ENCODE data around the gene ADH1A.
"Not testable (repeated sequence)": the region's sequence is repeated elsewhere in the genome, so short reads cannot be mapped to it uniquely, and the experiment has no call there.

ADH1A gene

DNA sequence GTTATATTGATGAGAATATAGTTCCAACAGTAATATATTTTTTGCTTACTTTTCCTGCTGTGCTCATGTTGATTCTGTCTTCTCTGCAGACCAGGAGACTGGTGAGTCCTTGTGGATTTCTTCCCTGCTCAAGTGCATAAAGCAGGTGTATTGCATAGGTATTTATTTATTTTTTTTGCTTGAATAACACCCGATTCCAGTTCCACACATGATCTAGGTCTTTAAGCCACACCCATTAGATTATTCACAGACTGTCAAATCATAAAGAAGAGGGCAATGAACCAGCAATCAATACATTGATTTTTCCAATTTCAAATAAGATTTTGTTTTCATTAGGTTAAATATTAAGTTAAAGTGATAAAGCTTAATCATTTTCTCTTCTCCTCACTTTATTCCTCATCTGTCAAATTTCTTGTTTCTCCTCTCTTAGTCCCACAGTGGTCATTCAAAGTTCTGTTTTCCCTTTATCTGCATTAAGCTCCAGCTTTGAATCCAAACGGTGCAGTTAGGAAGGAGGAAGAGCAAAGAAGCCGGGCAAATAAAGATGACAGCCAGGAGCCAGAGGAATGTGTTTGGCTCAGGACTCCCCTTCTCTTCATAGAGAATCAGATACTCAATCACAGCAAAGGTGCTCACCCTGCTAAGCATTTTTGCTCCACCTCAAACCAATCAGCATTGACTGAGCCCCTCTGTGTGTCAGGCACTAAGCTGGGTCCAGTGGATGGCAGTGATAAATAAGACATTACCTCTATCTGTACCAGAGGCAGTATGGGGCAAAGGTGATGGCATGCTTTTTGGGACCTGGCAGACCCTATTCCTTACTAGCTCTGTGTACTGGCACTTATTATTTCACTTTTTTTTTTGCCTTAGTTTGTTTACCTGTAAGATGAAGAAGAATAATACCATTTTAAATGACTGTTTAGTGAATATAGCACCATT, at the start of gene ADH1A:
ADH1A (minus strand) TSS at position 138 of the 939 bp plus-strand sequence; CDS start at position 67, 71 bp downstream.
- DNase-seq (ENCODE audit: low read depth): no peak

DNA sequence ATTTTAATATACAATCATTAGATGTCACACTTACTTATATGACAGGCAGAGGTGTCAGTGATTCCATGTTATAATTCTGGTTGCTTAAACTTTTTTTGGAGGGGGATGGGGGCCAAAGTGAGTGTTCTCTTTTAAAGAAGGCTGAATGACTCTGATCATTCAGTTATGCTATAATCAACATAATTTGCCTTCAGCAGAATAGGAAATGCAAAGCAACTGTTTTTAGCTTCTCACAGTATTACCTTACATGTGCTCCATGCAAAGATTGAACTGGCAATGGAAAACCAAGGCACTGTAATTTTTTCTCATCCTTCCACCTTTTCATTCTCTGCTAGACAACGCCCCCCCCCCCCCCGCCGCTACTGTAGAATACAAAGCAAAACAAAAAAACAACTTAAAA, 48.4 kb upstream of the ADH1A start:
- DNase-seq (ENCODE audit: low read depth): no peak

DNA sequence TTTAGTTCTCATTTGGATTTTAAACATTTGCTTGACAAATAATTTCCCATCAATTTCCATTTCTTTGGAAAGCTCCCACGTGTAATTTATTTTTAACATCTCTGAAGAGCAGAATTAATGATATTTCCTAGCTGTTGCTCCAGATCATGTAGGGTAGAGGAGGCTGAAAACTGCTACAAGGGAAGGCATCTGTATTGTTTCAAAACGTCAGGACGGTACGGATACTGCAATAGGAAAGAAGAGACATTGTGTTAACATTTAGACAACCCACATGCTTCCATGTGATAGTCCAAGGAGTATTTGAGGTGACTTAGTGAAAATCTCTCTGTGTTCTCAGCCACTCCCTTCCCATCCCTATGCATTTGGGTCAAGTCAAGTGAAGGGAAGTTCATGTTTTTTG, 45.8 kb upstream of the ADH1A start:
- DNase-seq (ENCODE audit: low read depth): no peak

DNA sequence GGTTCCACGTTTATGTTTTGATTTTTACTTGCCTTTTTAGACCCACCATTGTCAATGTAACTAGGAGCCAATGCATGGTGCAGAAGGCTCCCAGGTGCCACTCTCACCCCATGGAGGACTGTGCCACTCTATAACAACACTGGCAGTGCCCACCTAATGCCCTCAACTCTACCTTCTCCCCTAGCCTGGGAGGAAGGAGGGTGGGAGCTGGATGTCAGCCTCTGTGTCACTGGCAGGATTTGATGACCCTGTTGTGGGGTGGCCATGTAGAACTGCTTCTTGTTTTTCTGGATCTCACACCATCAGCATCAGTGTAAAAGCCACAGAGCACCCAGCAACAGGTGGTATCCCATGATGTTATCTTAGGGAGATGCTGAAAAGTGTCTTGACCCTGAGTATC, 44.1 kb upstream of the ADH1A start:
- no peak for DNase-seq (ENCODE audit: low read depth)

DNA sequence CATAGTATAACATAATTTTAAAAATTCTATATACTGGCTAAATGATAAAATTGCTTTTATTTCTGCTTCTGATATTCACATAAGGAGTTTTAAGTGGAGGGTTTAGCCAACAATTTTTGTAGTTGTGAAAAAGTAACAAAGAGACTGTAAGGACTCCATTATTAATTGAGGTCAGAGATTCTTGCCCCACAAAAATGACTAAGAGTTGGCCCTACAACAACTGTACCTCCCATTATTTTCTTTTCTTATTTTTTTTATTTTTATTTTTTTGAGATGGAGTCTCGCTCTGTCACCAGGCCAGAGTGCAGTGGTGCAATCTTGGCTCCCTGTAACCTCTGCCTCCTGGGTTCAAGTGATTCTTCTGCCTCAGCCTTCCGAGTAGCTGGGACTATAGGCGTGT, 39.9 kb upstream of the ADH1A start:
- no peak for DNase-seq (ENCODE audit: low read depth)

DNA sequence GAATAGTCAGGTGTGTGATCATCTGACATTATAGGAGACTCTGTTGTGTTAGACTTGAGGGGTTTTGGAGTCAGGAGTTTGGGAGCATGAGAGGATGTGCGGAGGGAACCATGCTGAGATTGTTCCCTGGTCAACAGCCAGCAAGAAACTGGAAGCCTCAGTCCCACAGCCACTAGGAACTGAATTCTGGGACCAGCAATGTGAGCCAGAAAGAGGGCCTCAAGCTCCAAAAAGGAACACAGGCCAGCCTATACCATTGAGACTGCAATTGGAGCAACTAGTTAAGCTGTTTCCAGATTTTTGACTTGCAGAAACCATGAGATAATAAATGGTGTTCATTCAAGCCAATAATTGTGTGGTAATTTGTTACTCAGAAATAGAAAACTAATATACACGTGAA, 39.1 kb upstream of the ADH1A start:
- no peak for DNase-seq (ENCODE audit: low read depth)

DNA sequence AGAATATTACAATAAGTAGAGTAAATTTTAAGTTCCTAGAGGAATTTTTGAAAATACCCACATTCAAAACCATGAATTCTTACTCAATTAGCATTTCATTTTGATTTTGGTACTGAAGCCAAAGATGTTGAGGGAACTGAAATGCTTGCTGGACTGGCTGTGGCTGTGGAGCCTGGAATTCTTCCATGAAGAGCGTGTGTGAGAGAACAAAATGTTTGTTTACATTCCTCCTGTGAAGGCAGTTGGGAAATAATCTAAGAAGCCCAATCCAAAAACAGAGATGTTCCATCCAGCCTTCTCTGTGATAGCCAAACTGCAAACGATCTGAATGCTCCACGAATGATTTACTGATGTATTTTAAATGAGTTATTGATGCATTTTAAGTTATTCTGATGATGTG, 34.2 kb upstream of the ADH1A start:
- DNase-seq (ENCODE audit: low read depth): peak; percentile 10

DNA sequence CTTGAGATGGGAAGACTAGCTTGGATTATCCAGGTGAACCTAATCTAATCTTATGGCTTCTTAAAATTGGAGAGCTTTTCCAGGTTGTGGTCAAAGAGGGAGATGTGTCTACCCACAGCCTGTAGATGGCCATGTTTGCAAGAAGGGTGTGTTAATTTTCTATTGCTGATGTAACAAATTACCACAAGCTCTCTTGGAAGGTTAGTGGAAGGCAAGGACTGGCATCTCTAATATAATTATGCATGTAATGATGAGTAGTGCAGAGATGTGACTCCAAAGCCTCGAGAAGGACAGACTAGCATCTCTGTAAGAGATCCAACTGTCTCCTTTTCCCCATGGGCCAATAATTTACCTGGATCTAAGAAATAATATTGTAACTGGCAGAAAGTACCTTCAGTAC, 33.6 kb upstream of the ADH1A start:
- DNase-seq (ENCODE audit: low read depth): no peak

DNA sequence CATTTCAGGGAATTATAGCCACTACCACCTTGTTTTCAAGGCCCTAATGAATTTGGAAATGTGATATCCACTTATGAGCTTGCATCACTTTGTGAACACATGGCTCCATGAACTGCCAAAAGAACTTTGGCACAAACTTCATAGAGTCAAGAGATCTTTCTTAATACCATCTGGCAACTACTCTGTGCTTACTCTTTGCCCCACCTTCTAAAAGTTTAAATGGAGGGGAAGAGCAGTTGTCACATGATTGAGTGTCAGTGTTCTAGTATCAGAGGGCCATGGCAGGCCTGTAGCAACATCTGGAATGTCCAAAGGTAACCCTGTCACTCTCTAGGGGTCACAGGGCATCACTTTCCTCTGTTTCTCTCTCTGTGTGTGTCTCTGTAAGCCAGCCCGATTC, 33.0 kb upstream of the ADH1A start:
- no peak for DNase-seq (ENCODE audit: low read depth)

DNA sequence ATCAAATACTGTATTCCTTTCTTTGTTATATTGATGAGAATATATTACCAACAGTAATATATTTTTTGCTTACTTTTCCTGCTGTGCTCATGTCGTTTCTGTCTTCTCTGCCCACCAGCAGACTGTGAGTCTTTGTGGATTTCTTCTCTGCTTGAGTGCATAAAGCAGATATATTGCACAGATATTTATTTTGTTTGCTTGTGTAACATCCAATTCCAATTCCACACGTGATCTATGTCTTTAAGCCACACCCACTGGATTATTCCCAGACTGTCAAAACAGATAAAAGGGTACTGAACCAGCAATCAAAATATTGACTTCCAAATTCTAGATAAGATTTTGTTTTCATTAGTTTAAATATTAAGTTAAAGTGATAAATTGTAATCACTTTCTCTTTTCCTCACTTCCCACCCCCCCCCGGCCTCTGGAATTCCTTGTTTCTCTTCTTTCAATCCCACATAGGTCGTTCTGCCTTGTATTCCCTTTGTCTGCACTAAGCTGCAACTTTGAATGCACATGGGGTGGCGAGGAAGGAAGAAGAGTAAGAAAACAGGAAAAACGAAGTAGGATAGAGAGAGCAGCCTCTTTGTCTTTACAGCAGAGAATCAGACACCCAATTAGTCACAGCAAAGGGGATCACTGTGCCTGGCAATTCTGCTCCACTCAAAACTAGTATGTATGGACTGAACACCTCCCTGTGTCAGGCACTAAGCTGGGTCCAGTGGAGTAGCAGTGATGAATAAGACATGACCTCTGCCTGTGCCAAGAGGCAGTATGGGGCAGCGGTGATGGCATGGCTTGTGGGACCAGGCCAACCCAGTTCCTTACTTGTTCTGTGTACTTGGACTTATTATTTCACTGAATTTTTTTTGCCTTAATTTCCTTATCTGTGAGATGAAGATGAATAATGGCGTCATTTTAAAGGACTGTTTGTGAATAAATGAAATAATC, 30.7 kb upstream of the ADH1A start, which contains the start of gene ADH1B:
ADH1B (minus strand) TSS at position 161 of the 951 bp plus-strand sequence; CDS start at position 91, 70 bp downstream.
- DNase-seq (ENCODE audit: low read depth): no peak

DNA sequence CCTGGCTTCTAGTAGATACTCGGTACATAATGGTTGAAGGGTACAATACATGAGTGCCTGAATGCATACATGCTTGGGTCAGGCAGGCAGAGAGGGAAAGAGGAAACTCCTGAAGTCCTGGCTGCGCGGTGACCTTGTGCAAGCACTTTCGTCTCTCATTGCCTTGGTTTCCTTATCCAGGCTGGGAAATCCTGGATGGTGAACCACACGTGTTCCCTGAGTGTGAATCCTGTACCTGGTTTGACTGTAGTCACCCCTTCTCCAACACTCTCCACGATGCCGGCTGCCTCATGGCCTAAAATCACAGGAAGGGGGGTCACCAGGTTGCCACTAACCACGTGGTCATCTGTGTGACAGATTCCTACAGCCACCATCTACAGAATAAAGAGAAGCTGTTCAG, 27.0 kb upstream of the ADH1A start:
- DNase-seq (ENCODE audit: low read depth): not testable (repeated sequence)

DNA sequence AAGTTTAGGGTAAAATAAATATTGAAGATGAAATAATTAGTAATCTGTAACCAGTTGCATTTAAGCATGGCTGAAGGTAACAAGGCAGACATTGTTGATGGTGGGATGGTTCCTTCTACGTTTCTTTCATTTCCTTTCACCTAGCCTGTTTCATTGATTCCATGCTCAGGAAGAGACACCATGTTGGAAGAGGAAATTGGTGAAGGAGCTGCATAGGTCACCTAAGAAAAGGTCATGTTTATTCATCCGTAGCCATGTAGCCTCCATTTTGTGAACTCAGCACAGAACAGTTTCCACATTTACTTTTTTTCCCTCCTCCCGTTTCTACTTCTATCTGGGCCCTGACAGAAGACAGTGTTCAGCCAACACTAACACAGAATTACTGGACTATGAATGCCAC, 26.6 kb upstream of the ADH1A start:
- DNase-seq (ENCODE audit: low read depth): no peak

DNA sequence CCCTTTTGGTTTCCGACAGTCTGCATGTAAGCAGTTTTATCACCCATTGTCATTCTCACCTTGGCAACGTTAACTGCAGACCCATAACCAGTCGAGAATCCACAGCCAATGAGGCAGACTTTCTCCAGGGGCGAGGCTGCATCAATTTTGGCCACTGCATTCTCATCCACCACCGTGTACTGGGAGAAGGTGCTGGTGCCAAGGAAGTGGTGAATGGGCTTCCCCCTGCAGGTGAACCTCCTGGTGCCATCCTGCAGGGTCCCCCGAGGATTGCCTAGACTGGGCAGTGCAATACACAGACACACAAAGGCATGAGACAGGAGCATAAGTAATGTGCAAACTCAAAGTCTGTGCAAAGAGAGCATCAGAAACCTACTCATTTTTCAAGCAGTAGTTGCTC, 25.1 kb upstream of the ADH1A start:
- no peak for DNase-seq (ENCODE audit: low read depth)

DNA sequence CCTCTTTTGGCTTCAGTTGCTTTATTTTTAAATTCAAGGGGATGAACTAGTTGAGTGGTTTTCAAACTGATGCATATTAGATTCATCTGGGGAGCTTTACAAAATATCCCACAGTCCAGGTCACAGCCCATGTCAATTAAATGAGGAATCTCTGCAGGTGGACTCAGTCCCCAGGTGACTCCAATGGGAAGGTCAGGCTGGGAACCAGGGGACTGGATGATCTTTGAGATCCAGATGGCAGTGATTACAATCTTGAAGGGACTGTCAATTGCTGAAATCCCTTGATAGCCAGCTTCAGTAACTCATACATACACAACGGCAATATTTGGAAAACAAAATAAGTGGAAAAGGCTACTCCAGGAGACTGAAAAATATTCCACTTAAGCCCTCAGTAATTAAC, 23.4 kb upstream of the ADH1A start:
- DNase-seq (ENCODE audit: low read depth): no peak

DNA sequence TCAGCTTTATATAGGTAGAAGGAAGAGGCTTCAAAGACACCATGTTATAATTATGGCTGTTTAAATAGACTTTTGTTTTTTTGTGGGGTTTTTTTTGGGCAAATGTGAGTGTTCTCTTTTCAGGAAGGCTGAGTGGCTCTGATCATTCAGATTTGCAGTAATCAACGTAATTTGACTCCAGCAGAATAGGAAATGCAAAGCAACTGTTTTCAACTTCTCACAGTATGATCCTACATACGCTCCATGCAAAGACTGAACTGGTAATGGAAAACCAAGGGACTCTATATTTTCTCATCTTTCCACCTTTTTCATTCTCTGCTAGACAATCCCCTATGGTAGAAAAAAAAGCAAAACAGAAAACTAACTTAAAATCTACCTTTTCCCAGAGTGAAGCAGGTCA, 19.6 kb upstream of the ADH1A start:
- no peak for DNase-seq (ENCODE audit: low read depth)

DNA sequence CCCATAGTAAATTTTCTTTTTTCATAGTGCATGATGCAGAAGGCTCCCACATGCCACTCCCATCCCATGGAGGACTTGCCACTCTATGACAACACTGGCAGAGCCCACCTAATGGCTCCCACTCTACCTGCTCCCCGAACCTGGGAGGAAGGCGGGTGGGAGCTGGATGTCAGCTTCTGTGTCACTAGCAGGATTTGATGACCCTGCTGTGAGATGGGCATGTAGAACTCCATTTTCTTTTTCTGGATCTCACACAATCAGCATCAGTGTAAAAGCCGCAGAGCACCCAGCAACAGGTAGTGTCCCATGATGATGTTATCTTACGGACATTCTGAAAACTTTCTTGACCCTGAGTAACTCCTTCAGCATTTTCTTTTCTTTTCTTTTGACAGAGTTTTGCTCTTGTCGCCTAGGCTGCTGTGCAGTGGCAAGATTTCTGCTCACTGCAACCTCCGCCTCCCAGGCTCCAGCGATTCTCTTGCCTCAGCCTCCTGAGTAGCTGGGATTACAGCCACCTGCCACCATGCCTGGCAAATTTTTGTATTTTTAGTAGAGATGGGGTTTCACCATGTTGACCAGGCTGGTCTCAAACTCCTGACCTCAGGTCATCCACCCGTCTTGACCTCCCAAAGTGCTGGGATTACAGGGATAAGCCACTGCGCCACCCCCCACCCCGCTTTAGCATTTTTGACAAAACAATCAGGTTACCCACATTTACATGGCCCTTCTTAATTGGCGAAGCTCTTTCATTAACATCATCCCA, 15.0 kb upstream of the ADH1A start:
- no peak for DNase-seq (ENCODE audit: low read depth)

DNA sequence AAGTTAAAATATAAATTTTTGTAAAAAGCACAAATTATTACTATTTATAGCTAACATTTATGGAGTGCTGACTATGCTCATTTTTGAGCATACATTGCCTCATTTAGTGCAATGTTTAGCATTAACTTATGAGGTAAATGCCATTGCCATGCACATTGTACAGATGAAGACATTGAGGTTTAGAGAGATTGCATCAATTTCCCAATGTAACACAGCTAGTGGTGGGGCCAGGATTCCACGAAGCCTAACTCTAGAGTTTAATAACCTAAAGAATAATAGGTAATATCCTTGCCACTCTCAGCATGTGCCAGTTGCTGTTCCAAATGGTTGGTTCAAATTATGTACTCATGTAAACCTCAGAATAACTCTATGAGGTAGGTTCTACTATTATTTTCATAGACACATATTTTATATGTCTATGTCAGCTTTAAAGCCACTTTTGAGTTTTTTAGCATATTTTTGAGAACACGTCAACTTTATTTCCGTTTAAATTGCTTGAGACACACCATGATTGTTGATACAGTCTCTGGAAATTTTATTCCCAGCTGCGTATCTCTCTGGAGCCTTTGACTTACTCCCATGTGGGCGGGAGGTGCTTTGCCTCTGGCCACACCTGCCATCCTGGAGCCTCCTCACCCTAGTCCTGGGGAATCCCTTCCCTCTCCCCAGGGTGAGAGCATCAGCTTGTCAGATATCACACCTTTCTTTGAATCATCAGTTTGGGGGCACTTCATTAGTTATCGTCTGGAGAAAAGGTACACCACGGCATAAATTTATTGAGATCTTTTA, 10.8 kb upstream of the ADH1A start:
- DNase-seq (ENCODE audit: low read depth): peak; percentile 6

DNA sequence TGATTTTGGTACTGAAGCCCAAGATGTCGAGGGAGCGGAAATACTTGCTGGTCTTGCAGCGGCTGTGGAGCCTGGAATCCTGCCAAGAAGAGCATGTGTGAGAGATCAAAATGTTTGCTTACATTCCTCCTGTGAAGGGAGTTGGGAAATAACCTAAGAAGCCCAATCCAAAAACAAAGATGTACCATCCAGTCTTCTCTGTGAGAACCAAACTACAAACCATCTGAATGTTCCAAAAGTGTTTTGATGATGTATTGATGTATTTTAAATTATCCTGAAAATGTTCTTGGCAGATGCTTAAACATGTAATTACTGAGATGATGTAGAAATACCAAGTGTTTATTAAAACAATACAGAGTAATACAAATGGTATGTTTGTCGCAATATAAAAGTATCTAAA, 10.1 kb upstream of the ADH1A start:
- peak; percentile 85 for DNase-seq (ENCODE audit: low read depth)

DNA sequence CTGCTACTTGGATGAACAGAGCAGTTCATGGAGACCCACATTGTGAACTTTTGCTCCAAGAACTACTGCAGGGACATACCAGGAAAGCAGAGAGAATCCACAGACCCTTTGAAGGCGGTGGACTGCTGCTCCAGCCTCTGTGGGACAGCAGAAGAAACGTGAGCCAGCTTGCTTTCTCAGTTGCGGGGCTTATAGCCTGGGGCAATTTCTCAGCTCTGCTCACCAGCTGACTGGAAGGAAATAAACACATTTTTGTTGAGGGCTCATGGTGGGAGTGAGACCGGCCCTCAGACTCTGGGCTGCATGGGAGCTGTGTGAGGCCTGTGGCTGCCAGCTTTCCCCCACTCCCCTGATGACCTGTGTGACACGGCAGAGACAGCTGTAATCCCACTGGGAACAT, 2.6 kb upstream of the ADH1A start:
- DNase-seq (ENCODE audit: low read depth): no peak

DNA sequence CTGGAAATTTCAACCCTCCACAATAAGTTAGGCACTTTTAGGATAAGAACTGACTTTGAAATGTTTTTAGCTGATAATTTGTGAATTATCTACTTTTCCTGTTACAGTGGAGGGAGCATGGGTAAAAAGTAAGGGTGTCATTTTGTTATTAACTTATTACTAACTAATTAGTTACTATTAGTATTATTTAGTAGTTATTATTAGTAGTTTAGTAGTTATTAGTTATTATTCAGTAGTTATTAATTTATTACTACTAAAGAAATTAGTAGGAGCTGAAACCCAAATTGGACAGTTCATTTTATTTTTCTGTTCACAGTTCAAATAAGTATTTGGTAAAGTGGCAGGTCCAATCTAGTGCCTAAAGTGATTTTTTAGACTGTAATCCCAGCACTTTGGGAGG, 5.4 kb downstream of the ADH1A start:
- no peak for DNase-seq (ENCODE audit: low read depth)

DNA sequence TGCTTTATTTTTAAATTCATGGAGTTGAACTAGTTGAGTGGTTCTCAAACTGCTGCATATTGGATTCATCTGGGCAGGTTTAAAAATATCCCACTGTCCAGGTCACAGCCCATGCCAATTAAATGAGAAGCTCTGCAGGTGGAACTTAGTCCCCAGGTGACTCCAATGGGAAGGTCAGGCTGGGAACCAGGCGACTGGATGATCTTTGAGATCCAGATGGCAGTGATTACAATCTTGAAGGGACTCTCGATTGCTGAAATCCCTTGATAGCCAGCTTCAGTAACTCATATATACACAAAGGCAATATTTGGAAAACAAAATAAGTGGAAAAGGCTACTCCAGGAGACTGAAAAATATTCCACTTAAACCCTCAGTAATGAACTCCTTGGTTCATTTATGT, 8.1 kb downstream of the ADH1A start:
- DNase-seq (ENCODE audit: low read depth): no peak

All from non-pigmented ciliary epithelial cell (primary cell).